Hepatocyte (in vitro differentiated cells): ENCODE measurements around the gene INF2. TPM values are rescaled to one million over a fixed set of nuclear protein-coding genes. Genes with fewer than 3 reads are reported as not detected.

Experiments used
- DNase-seq: peaks from one replicate; pipeline ENCODE4 v3.0.0-alpha.2; 2016; ENCODE audit warnings: low spot score
- H2AFZ ChIP-seq: fragments of 200-600 bp; sonication (generic); 2 replicates; pipeline ENCODE4 v1.6.0; 2016; ENCODE audit warnings: antibody characterized with exemption, mild to moderate bottlenecking
- H3K27ac ChIP-seq: fragments of 200-600 bp; sonication (generic); 2 replicates; pipeline ENCODE4 v1.5.1; 2016; ENCODE audit warnings: mild to moderate bottlenecking
- H3K27me3 ChIP-seq: fragments of 200-600 bp; sonication (generic); 2 replicates; pipeline ENCODE4 v1.6.1; 2016
- H3K36me3 ChIP-seq: fragments of 200-600 bp; sonication (generic); replicated peaks from 2 replicates; pipeline ENCODE4 v1.5.1; 2016; ENCODE audit warnings: low read depth; ENCODE audit not compliant: insufficient read depth
- H3K4me1 ChIP-seq: fragments of 200-600 bp; sonication (generic); 2 replicates; pipeline ENCODE4 v1.5.1; 2016; ENCODE audit warnings: mild to moderate bottlenecking, moderate library complexity; ENCODE audit not compliant: insufficient read depth
- H3K4me2 ChIP-seq: fragments of 200-600 bp; sonication (generic); 2 replicates; pipeline ENCODE4 v1.6.0; 2016
- H3K4me3 ChIP-seq: fragments of 200-600 bp; sonication (generic); 2 replicates; pipeline ENCODE4 v1.5.1; 2016; ENCODE audit warnings: mild to moderate bottlenecking
- H3K79me2 ChIP-seq: fragments of 200-600 bp; sonication (generic); 2 replicates; pipeline ENCODE4 v1.6.0; 2017; ENCODE audit warnings: mild to moderate bottlenecking
- H3K9me2 ChIP-seq: fragments of 200-600 bp; sonication (generic); replicated peaks from 2 replicates; pipeline ENCODE4 v1.6.0; 2017; ENCODE audit warnings: mild to moderate bottlenecking; ENCODE audit not compliant: insufficient read depth
- H3K9me3 ChIP-seq: fragments of 200-600 bp; sonication (generic); 2 replicates; pipeline ENCODE4 v1.5.1; 2016; ENCODE audit warnings: low read depth, mild to moderate bottlenecking
- H4K20me1 ChIP-seq: fragments of 200-600 bp; sonication (generic); 2 replicates; pipeline ENCODE4 v1.6.0; 2016; ENCODE audit warnings: mild to moderate bottlenecking; ENCODE audit not compliant: insufficient read depth, poor library complexity, severe bottlenecking
- EZH2 ChIP-seq: fragments of 200-600 bp; sonication (generic); IDR thresholded peaks from 2 replicates; pipeline ENCODE4 v1.6.1; 2016; ENCODE audit warnings: antibody characterized with exemption, mild to moderate bottlenecking, borderline replicate concordance
- EZH2phosphoT487 ChIP-seq: fragments of 200-600 bp; sonication (generic); IDR thresholded peaks from one replicate; pipeline ENCODE4 v1.6.1; 2018; ENCODE audit warnings: antibody characterized with exemption, mild to moderate bottlenecking, low read depth, moderate library complexity; ENCODE audit not compliant: unreplicated experiment, severe bottlenecking
- WGBS: methylation state at CpG from one replicate; pipeline ENCODE4 v1.1.6; 2016; ENCODE audit warnings: low lambda C conversion rate; ENCODE audit errors: missing lambda C conversion rate; 5-methylcytosine and 5-hydroxymethylcytosine counted together
- polyA plus RNA-seq: library from polyadenylated mRNA; unstranded; fragments of >200 nt; fragmentation: Nextera tagmentation; extraction: Ambion mirVana; gene quantifications from 2 replicates; pipeline ENCODE4 v1.2.1, GENCODE V29; 2016
- total RNA-seq: library from RNA; depleted of rRNA; stranded (reverse); fragments of >200 nt; gene quantifications from 2 replicates; pipeline ENCODE4 v1.2.3, GENCODE V29; 2014
- TF ChIP-seq, protein P1 (sequence below): fragments of 200-600 bp; sonication (generic); IDR thresholded peaks from 2 replicates; pipeline ENCODE4 v1.5.1; 2016; ENCODE audit warnings: antibody characterized with exemption, mild to moderate bottlenecking; ENCODE audit not compliant: poor library complexity

The INF2 gene
- total and polyA plus RNA-seq, 2 experiments from 2014 or later, result 23.8 to 31.6 TPM

DNA sequence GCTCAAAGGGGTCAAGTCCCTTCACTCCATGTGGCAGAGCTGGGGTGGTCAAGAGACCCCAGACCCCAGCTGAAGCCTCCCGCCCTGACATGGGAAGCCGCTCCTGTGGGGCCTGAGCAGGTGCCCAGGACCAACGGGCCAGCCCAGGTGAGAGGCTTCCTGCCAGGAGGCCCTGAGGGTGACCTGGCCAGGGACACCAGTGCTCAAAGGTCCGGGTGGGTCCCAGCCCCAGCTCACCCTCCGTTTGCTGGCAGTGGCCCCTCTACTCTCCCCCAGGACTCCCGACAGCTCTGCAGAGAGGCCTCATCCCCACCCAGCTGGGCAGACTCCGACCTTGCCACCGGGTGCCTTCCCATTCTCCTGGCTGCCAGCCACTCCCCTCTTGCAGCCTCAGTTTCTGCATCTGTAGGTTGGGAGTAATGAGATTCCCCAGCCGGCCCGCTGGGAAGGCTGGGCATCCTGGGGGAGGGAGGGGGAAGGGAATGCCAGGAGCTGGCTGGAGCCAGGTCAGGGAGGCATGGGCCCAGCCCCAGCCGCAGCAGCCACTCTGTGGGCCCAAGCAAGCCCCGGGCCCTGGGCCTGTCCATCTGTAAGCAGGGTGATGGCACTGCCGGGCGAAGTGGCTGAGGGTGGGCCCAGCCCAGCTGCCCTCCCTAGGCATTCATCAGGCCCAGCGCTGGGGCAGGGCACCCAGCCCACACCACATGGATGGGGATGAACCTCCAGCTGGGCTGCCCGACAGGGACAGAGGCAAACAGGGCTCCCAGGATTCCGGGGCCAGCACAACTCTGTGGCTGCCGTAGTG, 10.3 kb upstream of the INF2 start:
- Histone ChIP-seq H3K9me2 (no peaks in the 10 kb centered on the region), H2AFZ (no peak overlapping the region), H3K4me3 (no peak overlapping the region), H3K27ac (peak overlapping the region; percentile 95), H3K4me2 (peak overlapping the region; percentile 83), H3K9me3 (no peaks in the 10 kb centered on the region), H3K36me3 (no peaks in the 10 kb centered on the region), H4K20me1 (no peaks in the 10 kb centered on the region), H3K4me1 (peaks cover 67% of the 10 kb centered on the region), H3K79me2 (no peaks in the 10 kb centered on the region), H3K27me3 (no peaks in the 10 kb centered on the region)
- TF ChIP-seq, protein P1, sequence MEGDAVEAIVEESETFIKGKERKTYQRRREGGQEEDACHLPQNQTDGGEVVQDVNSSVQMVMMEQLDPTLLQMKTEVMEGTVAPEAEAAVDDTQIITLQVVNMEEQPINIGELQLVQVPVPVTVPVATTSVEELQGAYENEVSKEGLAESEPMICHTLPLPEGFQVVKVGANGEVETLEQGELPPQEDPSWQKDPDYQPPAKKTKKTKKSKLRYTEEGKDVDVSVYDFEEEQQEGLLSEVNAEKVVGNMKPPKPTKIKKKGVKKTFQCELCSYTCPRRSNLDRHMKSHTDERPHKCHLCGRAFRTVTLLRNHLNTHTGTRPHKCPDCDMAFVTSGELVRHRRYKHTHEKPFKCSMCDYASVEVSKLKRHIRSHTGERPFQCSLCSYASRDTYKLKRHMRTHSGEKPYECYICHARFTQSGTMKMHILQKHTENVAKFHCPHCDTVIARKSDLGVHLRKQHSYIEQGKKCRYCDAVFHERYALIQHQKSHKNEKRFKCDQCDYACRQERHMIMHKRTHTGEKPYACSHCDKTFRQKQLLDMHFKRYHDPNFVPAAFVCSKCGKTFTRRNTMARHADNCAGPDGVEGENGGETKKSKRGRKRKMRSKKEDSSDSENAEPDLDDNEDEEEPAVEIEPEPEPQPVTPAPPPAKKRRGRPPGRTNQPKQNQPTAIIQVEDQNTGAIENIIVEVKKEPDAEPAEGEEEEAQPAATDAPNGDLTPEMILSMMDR, result no peak
- no peak for TF ChIP-seq EZH2
- TF ChIP-seq EZH2phosphoT487, result no peak
- no peak for DNase-seq
- 86% methylated on average over 16 of the region's 18 CpGs for WGBS

DNA sequence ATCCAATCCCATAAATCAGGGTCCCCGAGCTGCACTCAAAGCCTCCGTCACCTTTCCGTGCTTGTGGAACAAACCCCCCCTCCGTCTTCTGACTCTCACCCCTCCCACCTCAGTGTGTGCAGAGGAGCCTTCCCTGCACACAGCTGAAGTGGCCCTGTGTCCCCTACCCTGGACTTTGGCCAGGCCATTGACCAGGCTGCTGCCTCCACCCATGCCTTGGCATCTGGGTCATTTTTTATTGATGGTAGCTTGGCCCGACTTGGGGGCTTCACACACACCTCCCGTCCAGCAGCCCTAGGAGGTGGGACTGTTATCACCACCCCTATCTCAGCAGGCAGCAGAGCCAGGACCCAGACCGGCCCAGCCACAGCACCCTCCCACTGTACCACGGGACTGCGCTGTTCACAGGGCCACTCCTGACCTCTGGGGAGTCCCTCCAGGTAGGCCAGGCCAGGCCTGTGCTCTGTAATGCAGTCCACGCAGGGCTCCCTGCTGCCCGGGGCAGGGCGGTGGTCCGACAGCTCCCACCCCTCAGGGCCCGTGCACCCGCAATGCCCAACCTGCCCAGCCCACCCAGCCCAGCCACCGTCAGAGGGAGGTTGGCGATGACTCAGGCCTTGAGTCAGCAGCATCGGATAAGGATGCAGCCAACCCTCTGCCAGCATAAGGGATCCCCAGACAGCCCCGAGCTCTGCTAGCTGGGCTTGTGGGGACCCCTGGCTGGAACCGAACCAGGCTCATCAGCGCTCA, 9.2 kb upstream of the INF2 start:
- TF ChIP-seq EZH2phosphoT487 (no peak), EZH2 (no peak)
- TF ChIP-seq, protein P1, result no peak
- peak overlapping the region; percentile 95 for H3K27ac ChIP-seq
- DNase-seq, result peak; percentile 80
- H3K9me3 ChIP-seq, result no peaks in the 10 kb centered on the region
- H4K20me1 ChIP-seq, result no peaks in the 10 kb centered on the region
- H3K27me3 ChIP-seq, result no peaks in the 10 kb centered on the region
- peak overlapping the region; percentile 70 for H3K4me2 ChIP-seq
- 68% methylated on average over 14 of the region's 21 CpGs for WGBS
- no peaks in the 10 kb centered on the region for H3K9me2 ChIP-seq
- peaks cover 67% of the 10 kb centered on the region for H3K4me1 ChIP-seq
- H3K79me2 ChIP-seq, result no peaks in the 10 kb centered on the region
- H3K4me3 ChIP-seq, result no peak overlapping the region
- H3K36me3 ChIP-seq, result no peaks in the 10 kb centered on the region
- no peak overlapping the region for H2AFZ ChIP-seq

DNA sequence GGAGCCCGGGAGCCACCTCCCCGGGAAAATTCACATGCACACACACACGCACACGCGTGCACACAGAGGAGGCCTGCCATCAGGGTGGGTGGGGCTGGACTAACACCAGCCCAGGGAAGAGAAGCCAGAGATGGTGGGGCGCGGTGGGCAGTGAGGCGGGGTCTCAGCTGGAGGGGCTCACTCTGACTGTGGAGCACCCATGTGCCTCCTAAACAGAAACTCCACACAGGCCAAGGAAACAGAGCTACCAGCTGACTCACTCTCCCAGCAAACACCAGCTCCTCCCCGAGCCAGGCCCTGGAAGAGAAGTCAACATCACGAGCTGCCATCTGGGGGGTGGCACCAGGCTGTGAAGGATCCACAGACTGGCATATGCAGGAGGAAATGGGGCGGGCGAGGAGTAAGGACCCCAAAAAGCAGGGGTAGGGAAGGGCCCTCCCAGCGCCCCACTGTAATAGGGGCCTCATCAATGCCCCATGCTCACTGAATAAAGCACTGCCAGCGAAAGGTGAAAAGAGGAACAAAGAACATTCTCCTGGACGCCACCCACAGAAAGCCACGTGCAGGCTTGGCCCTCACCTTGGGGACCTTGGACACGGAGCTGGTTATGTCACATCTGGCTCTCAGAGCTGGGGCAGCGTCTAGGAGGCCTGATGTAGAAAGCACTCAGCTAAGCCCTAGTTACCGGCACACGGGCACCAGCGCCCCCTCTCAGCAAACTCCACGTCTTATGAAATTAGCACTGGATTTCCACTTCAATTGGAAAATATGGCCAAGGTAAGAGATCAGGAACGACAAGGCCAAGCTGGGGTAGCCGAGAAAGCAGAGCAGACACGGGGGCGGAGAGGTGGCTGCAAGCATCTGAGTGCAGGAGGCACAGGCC, 8.4 kb upstream of the INF2 start:
- Histone ChIP-seq H3K9me2 (no peaks in the 10 kb centered on the region), H3K36me3 (no peaks in the 10 kb centered on the region), H2AFZ (no peak overlapping the region), H4K20me1 (no peaks in the 10 kb centered on the region), H3K4me3 (no peak overlapping the region), H3K4me1 (peaks cover 67% of the 10 kb centered on the region), H3K9me3 (no peaks in the 10 kb centered on the region), H3K79me2 (no peaks in the 10 kb centered on the region), H3K27ac (peak overlapping the region; percentile 95), H3K4me2 (peak overlapping the region; percentile 70), H3K27me3 (no peaks in the 10 kb centered on the region)
- WGBS, result 57% methylated on average over 24 of the region's 26 CpGs
- peak; percentile 76 for DNase-seq
- TF ChIP-seq EZH2phosphoT487, result no peak
- TF ChIP-seq EZH2, result no peak
- TF ChIP-seq, protein P1, result peak; percentile 36
